Measurements from ENCODE around the gene COMT.

- no peak for TF ChIP-seq CREB1 (CRISPR knock-in tag; IDR thresholded peaks at IDR 0.05; ENCODE audit: low read depth)
- TF ChIP-seq CTCF (conservative IDR thresholded peaks at IDR 0.05; ENCODE audit: low read depth in 2 of 2), result no peak
- TF ChIP-seq EZH2phosphoT487 (IDR thresholded peaks at IDR 0.05; ENCODE audit: unreplicated experiment), result no peak
- TF ChIP-seq EZH2 (IDR thresholded peaks at IDR 0.05; ENCODE audit: low read depth, unreplicated experiment), result no peak
- TF ChIP-seq POLR2AphosphoS5 (IDR thresholded peaks at IDR 0.05; ENCODE audit: low read depth), result no peak
- no peak for TF ChIP-seq REST (IDR thresholded peaks at IDR 0.05; ENCODE audit: unreplicated experiment)
- TF ChIP-seq JUNB (IDR thresholded peaks at IDR 0.05; ENCODE audit: unreplicated experiment), result no peak
- TF ChIP-seq ETS1 (IDR thresholded peaks at IDR 0.05), result no peak
Observed at GRCh38 chr22:19915287-19915954, 26.2 kb upstream of the COMT start.

All from GM23338 (cell line).